Astrocyte (in vitro differentiated cells and primary cell): Measurements from ENCODE around the gene PALLD.

Source experiments
- EZH2 ChIP-seq: IDR thresholded peaks from 2 replicates; pipeline ENCODE4 v1.6.1; 2012; ENCODE audit warnings: mild to moderate bottlenecking, low read length, inconsistent platforms; ENCODE audit not compliant: insufficient read depth
- TF ChIP-seq, protein P1 (sequence below): IDR thresholded peaks from 2 replicates; pipeline ENCODE4 v1.5.1; 2011; ENCODE audit warnings: low read depth, mild to moderate bottlenecking, inconsistent platforms, low read length, moderate library complexity; ENCODE audit not compliant: insufficient read depth

DNA sequence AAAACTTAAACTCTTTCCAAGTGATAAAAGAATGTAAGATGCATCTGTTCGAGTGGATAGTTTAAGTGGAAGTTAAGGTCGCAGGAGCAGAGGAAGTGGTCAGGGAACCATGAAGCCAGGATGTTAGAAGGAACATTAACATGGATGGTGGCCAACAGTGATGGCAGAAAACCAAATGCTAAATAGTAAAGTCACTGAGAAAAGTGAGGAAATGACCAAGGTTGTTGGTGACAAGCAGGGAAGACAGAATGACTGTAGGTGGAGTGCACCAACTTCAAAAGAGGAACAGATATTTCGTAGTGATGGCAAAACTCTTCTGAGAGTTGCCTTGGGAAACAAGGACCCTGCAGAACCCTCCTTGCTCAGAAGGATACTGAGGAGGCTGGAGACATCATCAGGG is 226.2 kb downstream of the PALLD start:
- TF ChIP-seq, protein P1, sequence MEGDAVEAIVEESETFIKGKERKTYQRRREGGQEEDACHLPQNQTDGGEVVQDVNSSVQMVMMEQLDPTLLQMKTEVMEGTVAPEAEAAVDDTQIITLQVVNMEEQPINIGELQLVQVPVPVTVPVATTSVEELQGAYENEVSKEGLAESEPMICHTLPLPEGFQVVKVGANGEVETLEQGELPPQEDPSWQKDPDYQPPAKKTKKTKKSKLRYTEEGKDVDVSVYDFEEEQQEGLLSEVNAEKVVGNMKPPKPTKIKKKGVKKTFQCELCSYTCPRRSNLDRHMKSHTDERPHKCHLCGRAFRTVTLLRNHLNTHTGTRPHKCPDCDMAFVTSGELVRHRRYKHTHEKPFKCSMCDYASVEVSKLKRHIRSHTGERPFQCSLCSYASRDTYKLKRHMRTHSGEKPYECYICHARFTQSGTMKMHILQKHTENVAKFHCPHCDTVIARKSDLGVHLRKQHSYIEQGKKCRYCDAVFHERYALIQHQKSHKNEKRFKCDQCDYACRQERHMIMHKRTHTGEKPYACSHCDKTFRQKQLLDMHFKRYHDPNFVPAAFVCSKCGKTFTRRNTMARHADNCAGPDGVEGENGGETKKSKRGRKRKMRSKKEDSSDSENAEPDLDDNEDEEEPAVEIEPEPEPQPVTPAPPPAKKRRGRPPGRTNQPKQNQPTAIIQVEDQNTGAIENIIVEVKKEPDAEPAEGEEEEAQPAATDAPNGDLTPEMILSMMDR: no peak
- TF ChIP-seq EZH2: no peak
